Middle frontal gyrus (tissue), 1 donor: Measurements from ENCODE around the gene ACE2.

Experiments
- DNase-seq: peaks from one replicate; pipeline ENCODE4 v3.0.0-alpha.2; 2015; ENCODE audit warnings: low spot score; ENCODE audit errors: extremely low spot score

ACE2 gene

DNA sequence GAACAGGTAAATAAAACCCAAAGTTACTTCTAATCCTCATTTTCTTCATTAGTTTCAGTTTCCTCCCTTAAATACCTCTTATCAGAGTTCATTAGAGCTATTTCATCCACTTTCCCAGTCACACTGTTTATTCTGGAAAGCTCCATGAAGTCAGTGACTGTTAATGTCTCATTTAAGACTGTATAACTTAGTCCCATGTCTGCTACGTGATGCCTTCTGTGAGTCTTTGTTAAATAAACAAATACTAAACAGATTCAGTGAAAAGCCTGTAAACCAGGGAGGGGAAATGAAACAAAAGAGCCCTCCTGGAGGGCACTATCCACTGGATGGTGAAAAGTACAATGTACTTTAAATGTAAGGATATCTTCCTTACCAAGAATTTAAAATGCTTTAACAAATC is 24.7 kb downstream of the ACE2 start:
- no peak for DNase-seq

DNA sequence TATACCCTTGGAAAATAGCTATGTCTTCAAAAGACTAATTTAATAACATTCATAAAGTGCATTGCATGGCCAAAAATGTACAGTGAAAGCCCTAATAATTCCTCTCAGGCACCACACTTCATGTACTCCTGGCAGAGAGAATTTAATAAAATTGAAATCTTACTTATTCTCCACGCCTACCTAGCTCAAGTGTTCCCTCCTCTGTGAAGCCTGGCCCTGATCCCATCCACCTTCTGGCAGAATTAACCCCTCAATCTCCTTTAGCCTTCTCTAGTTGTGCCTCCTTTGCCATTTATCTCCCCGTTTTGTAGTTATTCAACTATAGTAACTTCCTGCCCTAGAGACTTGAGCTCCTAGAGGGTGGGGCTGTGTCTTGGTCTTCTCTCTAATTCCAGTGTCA is 26.7 kb downstream of the ACE2 start:
- no peak for DNase-seq

DNA sequence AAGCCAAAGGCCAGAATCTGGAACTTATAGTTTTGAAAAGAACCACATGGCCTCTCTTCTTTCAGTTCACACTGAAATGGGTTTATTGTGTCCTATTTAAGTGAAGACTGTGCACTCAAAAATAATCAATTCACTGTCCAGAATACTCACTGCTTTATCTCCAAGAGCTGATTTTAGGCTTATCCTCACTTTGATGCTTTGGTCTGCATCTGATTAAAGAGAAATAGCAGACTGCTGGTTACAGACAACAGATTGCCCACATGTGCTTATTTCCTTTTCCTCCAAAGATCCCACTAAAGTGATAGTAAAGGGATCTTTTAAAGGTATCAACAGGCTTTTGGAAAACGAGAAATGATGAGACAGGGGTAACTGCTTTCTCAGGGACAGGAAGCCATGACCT is 30.6 kb downstream of the ACE2 start:
- DNase-seq = no peak

DNA sequence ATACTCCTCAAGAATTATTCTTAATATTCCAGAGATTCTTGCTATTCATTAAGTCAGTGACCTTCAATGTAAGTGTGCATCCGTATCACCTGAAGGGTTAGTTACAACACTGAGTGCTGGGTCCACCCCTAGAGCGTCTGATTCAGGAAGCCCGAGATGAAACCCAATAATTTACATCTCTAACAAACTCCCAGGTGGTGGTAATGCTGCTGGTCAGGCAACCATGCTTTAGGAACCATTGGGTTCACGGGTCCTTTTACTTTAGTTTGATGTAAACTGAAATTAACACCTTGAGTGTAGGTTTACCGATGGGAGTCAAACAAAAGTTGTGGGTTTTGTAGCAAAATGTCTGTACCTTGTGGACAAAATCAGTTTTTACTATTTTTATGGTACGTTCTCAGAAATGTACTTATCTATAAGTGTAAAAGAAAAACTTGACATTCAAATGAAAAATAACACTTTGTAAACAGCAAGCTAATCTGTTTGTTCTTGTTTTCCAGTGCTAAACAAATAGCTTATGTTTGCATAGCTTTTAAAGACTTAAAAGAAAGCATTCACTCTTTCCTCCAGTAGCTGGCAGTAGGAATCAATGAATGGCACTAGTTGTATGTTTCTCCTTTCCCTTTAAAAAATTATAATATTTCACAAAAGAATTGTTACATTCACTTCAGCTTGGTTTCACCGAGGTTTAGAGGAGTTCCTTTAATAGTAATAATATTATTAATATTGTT is 32.7 kb downstream of the ACE2 start:
- no peak for DNase-seq

DNA sequence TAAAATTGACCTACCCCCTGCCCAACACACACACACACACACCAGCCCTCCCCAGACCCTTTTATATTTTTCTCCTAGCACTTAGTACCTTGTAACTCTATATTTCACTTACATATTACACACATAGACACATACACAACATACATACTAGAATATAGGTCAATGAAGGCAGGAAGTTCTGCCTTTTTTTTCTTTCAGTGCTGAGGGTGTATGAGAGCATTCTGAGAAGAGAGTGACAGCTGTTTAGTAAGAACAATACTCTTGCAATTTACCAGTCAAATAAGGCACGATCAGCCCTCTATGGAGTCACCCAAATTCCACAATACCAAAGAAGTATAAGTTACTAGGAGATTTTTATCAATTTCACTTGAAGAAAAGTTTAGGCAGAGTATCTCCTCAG is 33.5 kb downstream of the ACE2 start:
- DNase-seq = no peak

DNA sequence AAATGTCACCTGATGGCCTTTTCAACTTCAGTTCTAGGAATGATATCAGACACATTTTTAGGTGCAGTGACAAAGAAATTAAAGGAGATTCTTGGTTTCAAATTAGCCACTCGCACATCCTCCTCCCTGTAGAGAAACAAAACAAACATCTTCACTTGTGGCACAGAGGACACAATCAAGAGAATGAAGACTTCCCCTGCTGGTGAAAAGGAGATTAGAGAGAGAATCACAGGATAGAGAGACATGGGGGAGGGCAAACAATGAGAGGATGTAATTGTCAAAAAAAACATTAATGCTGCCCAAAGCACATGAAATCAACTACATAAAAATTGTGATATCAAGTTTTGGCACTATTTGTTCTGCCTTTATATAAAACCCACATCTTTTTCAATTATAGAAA is 34.5 kb downstream of the ACE2 start:
- no peak for DNase-seq

DNA sequence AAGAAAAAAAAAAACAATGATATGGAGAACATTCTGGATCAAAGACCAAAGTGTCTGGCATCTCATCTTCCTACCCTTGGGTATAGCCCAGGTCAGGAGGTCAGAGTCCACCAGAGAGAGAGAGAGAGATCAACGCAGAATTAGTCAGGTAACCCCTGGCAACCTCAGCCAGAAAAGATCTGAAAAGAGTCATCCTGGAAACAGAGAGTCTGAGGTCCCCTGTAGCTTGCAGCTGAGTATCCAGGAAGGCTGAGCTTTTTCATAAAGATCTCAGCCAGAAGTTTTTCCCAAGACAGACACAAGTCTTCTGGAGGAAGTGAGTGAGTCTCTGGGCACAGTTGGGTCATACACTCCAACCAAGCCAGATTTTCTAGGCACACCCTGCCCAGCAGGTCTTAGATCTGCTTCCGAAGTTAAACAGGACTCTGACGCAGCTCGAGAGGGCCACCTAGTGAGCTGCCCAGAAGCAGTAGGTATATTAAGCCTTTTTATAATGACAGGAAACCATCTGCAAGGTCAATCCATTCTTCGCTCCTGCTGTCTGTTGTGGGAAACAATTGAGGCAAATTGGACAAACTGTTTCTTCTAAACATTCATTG is 35.7 kb downstream of the ACE2 start:
- no peak for DNase-seq

DNA sequence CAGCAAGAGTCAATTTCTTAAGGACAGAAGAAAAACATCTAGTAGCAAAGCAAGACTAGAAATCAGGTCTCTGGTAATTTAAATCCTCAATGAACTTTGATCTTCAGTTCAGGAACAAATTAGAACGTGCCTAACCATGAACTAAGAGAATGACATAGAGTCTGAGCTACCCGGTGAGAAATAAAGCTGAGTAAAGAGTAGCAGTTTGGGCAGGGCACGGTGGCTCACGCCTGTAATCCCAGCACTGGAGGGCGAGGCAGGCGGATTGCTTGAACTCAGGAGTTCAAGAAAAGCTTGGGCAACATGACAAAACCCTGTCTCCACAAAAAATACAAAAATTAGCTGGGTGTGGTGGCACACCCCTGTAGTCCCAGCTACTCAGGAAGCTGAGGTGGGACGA is 37.7 kb downstream of the ACE2 start:
- no peak for DNase-seq

DNA sequence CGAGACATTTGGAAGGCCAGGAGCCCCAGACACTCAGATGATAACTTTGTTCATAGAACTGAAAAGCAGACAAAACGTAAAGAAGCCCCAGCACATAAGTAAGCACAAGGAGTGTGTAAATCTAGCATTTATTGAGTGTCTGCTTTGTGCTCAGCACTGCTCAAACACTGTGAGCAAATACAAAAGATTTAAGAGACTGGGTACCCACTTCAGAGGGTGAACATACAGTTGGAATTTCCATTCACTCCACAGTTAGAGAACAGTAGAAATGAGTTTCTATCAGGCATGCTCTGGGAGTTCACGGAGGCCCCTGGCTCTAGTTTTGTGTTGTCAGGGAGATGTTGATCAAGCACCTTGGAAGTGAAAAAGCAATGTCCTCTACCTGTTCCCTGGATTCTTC is 39.8 kb downstream of the ACE2 start:
- DNase-seq = no peak

DNA sequence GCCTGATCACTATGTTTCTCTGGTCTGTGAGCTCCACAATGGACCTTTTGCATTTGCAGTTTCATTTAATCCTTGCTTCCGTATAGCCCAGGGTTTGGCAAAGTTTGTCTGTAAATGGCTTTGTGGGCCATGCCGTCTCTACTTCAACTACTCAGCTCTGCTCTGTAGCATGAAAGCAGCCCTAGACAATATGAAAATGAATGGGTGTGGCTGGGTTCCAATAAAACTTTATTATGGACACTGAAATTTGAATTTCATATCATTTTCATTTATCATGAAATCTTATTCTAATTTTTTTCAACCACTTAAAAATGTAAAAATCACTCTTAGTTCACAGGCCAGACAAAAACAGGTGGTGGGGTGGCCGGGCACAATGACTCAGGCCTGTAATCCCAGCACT is 41.5 kb downstream of the ACE2 start:
- DNase-seq = no peak

DNA sequence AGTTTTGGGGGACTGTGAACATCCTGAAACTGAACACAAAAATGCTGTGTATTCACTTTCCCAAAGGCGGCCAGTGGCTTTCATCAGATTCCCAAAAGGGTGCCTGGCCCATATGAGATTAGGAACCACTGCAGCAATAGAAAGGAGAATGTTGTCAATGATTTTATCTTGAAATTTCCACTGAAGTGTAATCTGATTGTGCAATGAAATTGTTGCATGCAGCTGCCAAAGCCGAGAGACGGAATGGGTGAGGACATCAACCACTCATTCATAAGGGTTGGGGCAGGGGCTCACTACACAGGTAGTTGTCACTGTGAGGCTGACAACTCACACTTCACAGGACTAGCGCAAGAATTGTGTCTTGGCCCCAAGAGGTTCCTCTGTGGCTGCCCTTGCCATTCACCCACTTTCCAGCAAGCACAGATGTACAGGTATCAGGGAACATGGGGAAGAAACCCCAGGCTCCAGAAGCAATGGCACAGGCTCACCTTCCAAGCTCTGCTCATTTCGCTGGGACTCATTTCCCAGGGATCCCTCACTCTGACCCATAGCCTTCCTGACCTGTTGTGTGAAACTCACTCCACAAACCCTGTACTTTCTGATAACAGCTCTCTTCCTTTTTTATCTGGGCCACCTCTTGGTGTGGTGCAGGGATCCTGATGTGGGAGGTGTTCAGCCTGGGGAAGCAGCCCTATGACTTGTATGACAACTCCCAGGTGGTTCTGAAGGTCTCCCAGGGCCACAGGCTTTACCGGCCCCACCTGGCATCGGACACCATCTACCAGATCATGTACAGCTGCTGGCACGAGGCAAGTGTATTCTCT is 51.4 kb downstream of the ACE2 start:
- no peak for DNase-seq

DNA sequence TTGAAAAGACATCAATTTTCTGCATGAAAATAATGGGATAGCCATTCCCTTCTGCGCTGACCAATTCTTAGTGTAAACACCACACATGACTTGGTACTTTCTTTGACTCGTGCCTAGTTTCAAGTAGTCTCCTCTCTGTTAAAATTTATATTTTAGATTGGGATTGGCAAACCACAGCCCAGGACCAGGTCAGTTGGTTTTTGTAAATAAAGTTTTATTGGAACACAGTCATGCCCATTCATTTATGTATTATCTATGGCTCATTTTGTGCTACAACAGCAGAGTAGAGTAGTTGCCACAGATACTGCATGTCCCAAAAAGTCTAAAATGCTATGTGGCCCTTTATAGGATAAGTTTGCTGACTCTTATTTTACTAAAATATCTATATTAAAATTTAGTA is 53.4 kb downstream of the ACE2 start:
- DNase-seq = no peak

DNA sequence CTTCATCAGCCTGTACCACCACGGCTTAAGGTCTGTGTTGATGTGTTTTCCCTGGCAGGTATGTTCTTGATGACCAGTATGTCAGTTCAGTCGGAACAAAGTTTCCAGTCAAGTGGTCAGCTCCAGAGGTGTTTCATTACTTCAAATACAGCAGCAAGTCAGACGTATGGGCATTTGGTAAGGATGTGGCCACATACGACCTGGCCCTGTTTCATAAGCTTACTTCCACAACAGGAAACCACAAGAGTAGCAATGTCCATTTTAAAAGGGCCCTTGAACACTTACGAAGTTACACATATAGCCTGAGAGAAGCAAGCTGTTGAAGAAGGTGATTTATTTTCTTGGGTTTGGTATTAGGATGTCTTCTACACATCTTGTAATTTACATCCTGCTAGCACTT is 54.0 kb downstream of the ACE2 start:
- no peak for DNase-seq

DNA sequence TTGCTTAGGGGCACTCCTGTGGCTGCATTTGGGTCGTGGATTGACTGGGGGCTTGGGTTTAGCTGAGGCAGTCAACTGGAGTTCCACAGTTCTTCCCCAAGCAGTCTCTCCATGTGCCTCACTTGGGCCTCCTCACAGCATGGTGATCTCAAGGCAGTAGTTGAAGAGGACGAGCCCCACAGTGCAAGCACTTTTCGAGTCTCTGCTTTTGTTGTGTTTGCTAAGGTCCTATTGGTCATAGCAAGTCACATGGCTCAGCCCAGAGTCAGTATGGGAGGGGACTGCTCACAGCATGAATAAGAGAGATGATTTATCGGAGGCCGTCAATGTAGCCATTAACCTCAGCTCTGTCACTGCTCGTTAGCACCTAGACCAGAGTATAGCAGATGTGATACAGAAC is 70.4 kb downstream of the ACE2 start:
- no peak for DNase-seq

DNA sequence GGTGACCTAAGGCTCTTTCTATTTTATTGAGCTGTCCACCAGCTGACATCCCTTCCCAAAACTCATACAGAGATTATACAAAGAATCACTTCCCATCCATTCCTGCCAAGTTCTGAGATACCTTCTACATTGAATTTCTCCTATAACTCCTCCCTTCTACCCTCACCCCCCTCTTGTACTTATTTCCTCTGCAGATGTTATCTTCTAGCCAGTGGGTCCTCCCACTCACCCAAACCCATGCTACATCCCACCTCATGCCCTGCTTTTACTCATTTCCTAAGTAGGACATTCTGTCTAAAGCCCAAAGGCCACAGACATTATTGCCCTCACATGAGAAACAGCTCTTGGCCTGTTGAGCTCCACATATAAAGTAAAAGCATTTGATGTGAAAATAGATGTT is 71.6 kb downstream of the ACE2 start:
- no peak for DNase-seq

DNA sequence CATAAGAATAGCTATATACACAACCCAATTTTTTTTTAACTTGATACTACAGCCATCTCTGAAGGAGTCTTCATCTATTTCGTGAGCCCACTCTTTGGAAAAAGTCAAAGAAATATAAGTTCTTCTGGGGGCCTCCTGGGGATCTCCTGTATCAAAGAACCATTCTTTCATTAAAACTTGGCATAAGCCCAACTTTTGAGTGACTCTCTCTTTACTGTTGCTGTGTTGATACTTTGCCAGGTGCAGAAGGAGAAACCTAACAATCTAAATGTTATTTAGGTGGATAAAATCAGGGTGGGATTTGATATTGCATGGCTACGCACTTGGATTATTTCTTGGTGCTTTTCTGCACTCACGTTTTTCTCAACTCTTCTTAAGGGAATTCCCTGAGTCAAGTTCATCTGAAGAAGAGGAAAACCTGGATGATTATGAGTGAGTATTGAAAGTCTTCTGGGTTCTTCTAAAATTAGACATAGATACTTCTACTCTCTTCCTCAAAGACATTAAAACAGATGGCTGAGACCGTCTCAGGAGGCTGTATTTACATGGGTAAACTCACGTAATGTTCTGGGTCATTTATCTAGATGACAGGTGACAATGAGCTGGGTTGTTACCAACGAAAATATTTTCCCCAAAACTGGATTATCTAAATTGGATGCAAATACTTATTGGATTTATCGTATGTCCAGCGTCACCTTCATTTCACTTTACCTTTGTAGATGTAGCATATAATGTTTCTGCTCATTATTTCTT is 74.9 kb downstream of the ACE2 start:
- DNase-seq = no peak

DNA sequence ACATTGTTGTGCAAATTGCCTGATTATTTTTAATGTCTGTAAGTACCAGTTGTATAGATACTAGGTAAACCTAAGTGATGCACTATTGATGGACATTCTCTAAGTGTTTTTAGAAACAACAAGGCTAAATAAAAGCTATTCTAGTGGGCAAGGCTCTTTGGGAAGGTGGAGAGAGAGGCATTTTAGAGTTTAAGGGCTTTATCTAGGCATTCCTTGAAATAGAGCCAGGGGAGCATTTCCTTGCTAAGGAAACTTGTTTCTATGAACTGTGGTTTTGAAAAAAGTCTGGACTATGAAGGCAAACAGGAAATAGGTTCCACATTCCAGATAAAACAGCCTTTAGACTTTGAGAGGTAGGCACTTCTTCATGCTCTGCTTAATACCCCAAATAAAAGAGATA is 76.3 kb downstream of the ACE2 start:
- no peak for DNase-seq

DNA sequence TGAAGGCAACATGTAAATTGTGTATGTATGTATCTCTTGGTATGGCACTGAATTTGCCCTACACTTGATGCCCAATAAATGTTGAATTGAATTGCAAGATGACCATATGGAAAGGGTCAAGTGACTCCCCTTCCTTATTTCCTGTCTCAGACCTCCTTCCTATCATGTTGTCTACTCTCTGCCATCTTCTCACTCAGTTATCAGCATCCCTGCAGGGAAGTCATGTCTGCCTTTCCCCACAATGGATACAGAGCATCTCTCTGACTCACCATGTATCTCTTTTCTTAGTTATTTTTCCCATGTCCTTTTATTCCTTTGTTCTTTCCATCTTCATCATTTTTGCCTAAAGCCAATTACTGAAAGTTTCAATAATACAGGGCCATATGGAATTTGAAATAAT is 77.7 kb downstream of the ACE2 start:
- no peak for DNase-seq

DNA sequence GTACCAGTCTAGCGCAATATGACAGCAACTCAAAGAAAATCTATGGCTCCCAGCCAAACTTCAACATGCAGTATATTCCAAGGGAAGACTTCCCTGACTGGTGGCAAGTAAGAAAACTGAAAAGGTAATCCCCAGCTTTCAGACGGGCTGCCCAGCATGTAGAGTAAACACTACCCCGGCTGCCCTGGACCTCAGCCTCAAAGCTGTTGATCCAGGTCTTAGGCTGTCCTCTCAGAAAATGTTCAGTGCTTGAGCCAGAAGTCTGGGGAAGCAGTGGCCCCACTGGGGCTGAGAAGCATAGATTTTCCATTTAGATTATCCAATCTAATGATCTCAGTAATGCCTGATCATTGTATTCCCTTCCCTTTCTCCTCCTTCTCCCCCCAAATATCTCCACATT is 78.3 kb downstream of the ACE2 start:
- no peak for DNase-seq

DNA sequence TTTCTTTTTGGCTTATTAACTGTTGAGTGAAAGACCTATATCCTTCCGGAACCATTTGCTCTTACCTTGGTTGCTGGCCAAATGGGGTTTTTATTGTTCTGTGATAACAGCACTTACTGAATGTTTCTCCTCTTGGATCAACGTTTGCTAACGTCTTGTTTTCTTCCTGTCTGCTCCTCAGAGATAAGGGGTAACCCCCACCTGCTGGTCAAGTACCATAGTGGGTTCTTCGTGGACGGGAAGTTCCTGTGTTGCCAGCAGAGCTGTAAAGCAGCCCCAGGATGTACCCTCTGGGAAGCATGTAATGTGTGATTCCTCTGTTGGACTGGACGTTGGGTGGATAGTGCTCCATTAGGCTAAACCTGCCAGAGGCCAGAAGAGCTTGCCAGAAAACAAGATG is 84.8 kb downstream of the ACE2 start:
- DNase-seq = no peak

DNA sequence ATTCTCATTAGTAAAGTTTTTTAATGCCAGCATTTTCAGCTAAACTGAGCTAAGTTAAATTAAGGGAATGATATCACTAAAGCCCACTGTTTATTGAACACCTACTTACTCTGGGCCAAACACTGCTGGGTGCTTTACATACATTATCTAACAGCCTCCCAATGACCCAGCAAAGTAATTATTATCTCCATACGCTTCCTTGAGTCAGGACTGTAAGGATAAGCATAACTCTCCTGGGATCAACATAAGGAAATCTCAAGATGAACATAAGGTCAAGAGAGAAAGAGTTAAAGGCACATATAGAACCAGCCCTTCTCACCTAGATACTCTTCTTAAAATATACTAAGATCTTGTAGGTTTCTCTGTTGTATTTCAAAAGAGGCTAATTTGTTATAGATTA is 86.5 kb downstream of the ACE2 start:
- DNase-seq = no peak

DNA sequence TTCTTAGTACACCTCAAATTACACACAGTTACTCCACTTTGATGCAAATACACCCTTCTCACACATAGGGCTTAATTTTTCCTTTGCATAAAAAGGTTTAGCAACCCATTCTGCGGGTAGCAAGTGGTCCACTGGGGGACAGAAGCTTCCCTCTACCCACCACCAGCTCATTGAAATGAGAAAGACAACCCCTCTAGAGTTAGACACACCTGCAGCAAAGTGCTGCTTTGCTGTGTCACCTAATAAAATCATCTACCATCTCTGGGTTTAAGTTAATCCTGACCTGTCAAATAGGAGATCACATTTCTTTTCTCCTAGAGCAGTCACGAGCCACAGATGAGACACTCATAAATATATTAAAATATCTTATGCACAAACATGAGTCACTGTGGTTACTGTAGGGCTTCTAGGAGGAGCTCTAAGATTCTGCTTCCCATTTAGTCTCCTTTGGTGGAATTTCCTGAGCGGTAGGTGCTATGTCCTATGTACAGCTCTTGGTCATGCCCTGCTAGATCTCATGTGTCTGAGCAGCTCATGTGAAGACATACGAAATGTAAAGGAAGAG is 88.3 kb downstream of the ACE2 start:
- no peak for DNase-seq
